PC-3 (cell line): ENCODE data around the gene NEUROG1.

Experiments
- EZH2 ChIP-seq: fragments of 300-600 bp; sonication (generic); IDR thresholded peaks from one replicate; pipeline ENCODE4 v1.6.1; 2017; ENCODE audit warnings: antibody characterized with exemption, mild to moderate bottlenecking, low read length; ENCODE audit not compliant: unreplicated experiment
- EZH2phosphoT487 ChIP-seq: fragments of 300-600 bp; sonication (generic); IDR thresholded peaks from 2 replicates; pipeline ENCODE4 v1.6.1; 2018; ENCODE audit warnings: mild to moderate bottlenecking, antibody characterized with exemption, low read length, borderline replicate concordance
- TF ChIP-seq, protein P1 (sequence below): fragments of 300-600 bp; sonication (generic); conservative IDR thresholded peaks from 2 replicates; pipeline ENCODE4 v1.5.1; 2017; ENCODE audit warnings: antibody characterized with exemption, low read depth, mild to moderate bottlenecking, low read length

- TF ChIP-seq, protein P1, sequence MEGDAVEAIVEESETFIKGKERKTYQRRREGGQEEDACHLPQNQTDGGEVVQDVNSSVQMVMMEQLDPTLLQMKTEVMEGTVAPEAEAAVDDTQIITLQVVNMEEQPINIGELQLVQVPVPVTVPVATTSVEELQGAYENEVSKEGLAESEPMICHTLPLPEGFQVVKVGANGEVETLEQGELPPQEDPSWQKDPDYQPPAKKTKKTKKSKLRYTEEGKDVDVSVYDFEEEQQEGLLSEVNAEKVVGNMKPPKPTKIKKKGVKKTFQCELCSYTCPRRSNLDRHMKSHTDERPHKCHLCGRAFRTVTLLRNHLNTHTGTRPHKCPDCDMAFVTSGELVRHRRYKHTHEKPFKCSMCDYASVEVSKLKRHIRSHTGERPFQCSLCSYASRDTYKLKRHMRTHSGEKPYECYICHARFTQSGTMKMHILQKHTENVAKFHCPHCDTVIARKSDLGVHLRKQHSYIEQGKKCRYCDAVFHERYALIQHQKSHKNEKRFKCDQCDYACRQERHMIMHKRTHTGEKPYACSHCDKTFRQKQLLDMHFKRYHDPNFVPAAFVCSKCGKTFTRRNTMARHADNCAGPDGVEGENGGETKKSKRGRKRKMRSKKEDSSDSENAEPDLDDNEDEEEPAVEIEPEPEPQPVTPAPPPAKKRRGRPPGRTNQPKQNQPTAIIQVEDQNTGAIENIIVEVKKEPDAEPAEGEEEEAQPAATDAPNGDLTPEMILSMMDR: no peak
- TF ChIP-seq EZH2phosphoT487 (no peak), EZH2 (no peak)
Observed at GRCh38 chr5:135491038-135491551, 44.7 kb downstream of the NEUROG1 start.
